Right lobe of liver (tissue), 4 donors: ENCODE results near the gene LRRC34.

Experiments used
- POLR2A ChIP-seq: fragments of 450-650 bp; IDR thresholded peaks from one replicate; pipeline ENCODE4 v1.6.1; 2017; ENCODE audit warnings: antibody characterized with exemption, mild to moderate bottlenecking
- TF ChIP-seq, protein P1 (sequence below), 4 donors: fragments of 200-600 bp in 3 of 4; fragments of 450-650 bp in 1 of 4; IDR thresholded peaks; one replicate each; pipeline versions ENCODE4 v1.5.1 to v1.8.0; 2016 to 2022; ENCODE audit warnings: antibody characterized with exemption in 4 of 4, mild to moderate bottlenecking in 2 of 4
- donor health status: DM: no; HTN: no; CAD: no.
- donor health status: DM: no; HTN: no; CAD: no.
- donor health status: DM: no; HTN: yes; CAD: no.

GRCh38 chr3:169787791-169788190, 24.9 kb downstream of the LRRC34 start:
- no peak for TF ChIP-seq POLR2A
- TF ChIP-seq, protein P1, sequence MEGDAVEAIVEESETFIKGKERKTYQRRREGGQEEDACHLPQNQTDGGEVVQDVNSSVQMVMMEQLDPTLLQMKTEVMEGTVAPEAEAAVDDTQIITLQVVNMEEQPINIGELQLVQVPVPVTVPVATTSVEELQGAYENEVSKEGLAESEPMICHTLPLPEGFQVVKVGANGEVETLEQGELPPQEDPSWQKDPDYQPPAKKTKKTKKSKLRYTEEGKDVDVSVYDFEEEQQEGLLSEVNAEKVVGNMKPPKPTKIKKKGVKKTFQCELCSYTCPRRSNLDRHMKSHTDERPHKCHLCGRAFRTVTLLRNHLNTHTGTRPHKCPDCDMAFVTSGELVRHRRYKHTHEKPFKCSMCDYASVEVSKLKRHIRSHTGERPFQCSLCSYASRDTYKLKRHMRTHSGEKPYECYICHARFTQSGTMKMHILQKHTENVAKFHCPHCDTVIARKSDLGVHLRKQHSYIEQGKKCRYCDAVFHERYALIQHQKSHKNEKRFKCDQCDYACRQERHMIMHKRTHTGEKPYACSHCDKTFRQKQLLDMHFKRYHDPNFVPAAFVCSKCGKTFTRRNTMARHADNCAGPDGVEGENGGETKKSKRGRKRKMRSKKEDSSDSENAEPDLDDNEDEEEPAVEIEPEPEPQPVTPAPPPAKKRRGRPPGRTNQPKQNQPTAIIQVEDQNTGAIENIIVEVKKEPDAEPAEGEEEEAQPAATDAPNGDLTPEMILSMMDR (IDR thresholded peaks at IDR 0.05): no peak
